Activated T-cell treated with anti-CD3 and anti-CD28 coated beads, Interleukin-2, amount 50 U/mL, for 4 hours (primary cell): Measurements from ENCODE around the gene SET. TPM values are rescaled to one million over a fixed set of nuclear protein-coding genes. Genes with fewer than 3 reads are reported as not detected.

Source experiments
- ATAC-seq, 2 donors: fragments of 200-7000 bp; cut with Tn5 transposase; one replicate each; pipeline ENCODE4 v1.10.0; 2021
- DNase-seq: peaks from one replicate; pipeline ENCODE4 v3.0.0-alpha.2; 2020
- H3K27me3 Mint-ChIP-seq: one replicate; pipeline ENCODE4 v1.8.0; 2021; ENCODE audit warnings: low read depth, mixed read lengths
- H3K36me3 Mint-ChIP-seq: one replicate; pipeline ENCODE4 v1.8.0; 2022; ENCODE audit warnings: mixed read lengths; ENCODE audit not compliant: insufficient read depth
- H3K4me1 Mint-ChIP-seq: one replicate; pipeline ENCODE4 v1.8.0; 2021; ENCODE audit warnings: low read depth, mixed read lengths
- H3K4me3 Mint-ChIP-seq: one replicate; pipeline ENCODE4 v1.8.0; 2021; ENCODE audit warnings: mild to moderate bottlenecking, moderate library complexity, mixed read lengths
- H3K9me3 Mint-ChIP-seq: one replicate; pipeline ENCODE4 v1.8.0; 2021; ENCODE audit warnings: mixed read lengths
- total RNA-seq, 3 donors: library from RNA; stranded (reverse); gene quantifications; one replicate each; pipeline ENCODE4 v1.2.1, GENCODE V29; 2021

SET gene
- total RNA-seq, 3 donors from 2014 or later, result 761 to 865 (median 792) TPM

GRCh38 chr9:128724744-128725211 lies 35.8 kb downstream of the SET start:
- no peak for DNase-seq
- Mint-ChIP-seq H3K27me3 (no peaks in the 10 kb centered on the region), H3K9me3 (no peaks in the 10 kb centered on the region), H3K4me1 (peaks cover 42% of the 10 kb centered on the region), H3K4me3 (peak overlapping the region; percentile 93), H3K36me3 (peaks cover 4% of the 10 kb centered on the region)
- ATAC-seq, result peak in 1 of 2 donors; percentile 7

GRCh38 chr9:128727640-128728248 lies 38.7 kb downstream of the SET start:
- Mint-ChIP-seq H3K9me3 (no peaks in the 10 kb centered on the region), H3K27me3 (no peaks in the 10 kb centered on the region), H3K4me1 (peaks cover 38% of the 10 kb centered on the region), H3K36me3 (no peaks in the 10 kb centered on the region), H3K4me3 (no peak overlapping the region)
- no peak for DNase-seq
- no peak for ATAC-seq

- ATAC-seq (no peak), DNase-seq (no peak)
- Mint-ChIP-seq H3K36me3 (no peaks in the 10 kb centered on the region), H3K9me3 (no peaks in the 10 kb centered on the region), H3K4me3 (no peak overlapping the region), H3K4me1 (peaks cover 32% of the 10 kb centered on the region), H3K27me3 (no peaks in the 10 kb centered on the region)
These were observed 39.3 kb downstream of the SET start for GRCh38 chr9:128728298-128728697.

- Mint-ChIP-seq H3K4me3 (no peak overlapping the region), H3K36me3 (no peaks in the 10 kb centered on the region), H3K9me3 (no peaks in the 10 kb centered on the region), H3K4me1 (peaks cover 30% of the 10 kb centered on the region), H3K27me3 (no peaks in the 10 kb centered on the region)
- ATAC-seq, result no peak
- no peak for DNase-seq
These were observed 40.3 kb downstream of the SET start for GRCh38 chr9:128729302-128729701.

- Mint-ChIP-seq H3K4me1 (peaks cover 24% of the 10 kb centered on the region), H3K9me3 (no peaks in the 10 kb centered on the region), H3K36me3 (no peaks in the 10 kb centered on the region), H3K27me3 (no peaks in the 10 kb centered on the region), H3K4me3 (no peak overlapping the region)
- DNase-seq (no peak), ATAC-seq (no peak)
These were observed 40.9 kb downstream of the SET start for GRCh38 chr9:128729766-128730517.

- H3K27me3 Mint-ChIP-seq, result no peaks in the 10 kb centered on the region
- no peak overlapping the region for H3K4me3 Mint-ChIP-seq
- peaks cover 15% of the 10 kb centered on the region for H3K4me1 Mint-ChIP-seq
- H3K9me3 Mint-ChIP-seq, result no peaks in the 10 kb centered on the region
- no peak for DNase-seq
- no peak for ATAC-seq
- peaks cover 5% of the 10 kb centered on the region for H3K36me3 Mint-ChIP-seq
These were observed 42.1 kb downstream of the SET start for GRCh38 chr9:128731093-128731492.

- H3K36me3 Mint-ChIP-seq, result peaks cover 5% of the 10 kb centered on the region
- DNase-seq (no peak), ATAC-seq (no peak)
- H3K4me1 Mint-ChIP-seq, result peaks cover 12% of the 10 kb centered on the region
- no peaks in the 10 kb centered on the region for H3K27me3 Mint-ChIP-seq
- no peaks in the 10 kb centered on the region for H3K9me3 Mint-ChIP-seq
- no peak overlapping the region for H3K4me3 Mint-ChIP-seq
These were observed 42.7 kb downstream of the SET start for GRCh38 chr9:128731691-128732090.

GRCh38 chr9:128732576-128732975 lies 43.6 kb downstream of the SET start:
- DNase-seq (no peak), ATAC-seq (no peak)
- no peaks in the 10 kb centered on the region for H3K9me3 Mint-ChIP-seq
- H3K27me3 Mint-ChIP-seq, result no peaks in the 10 kb centered on the region
- peaks cover 4% of the 10 kb centered on the region for H3K4me1 Mint-ChIP-seq
- peaks cover 9% of the 10 kb centered on the region for H3K36me3 Mint-ChIP-seq
- H3K4me3 Mint-ChIP-seq, result no peak overlapping the region

GRCh38 chr9:128733256-128733655 lies 44.2 kb downstream of the SET start:
- H3K4me1 Mint-ChIP-seq, result no peaks in the 10 kb centered on the region
- H3K9me3 Mint-ChIP-seq, result no peaks in the 10 kb centered on the region
- ATAC-seq (no peak), DNase-seq (no peak)
- no peaks in the 10 kb centered on the region for H3K27me3 Mint-ChIP-seq
- peaks cover 9% of the 10 kb centered on the region for H3K36me3 Mint-ChIP-seq
- no peak overlapping the region for H3K4me3 Mint-ChIP-seq

- H3K4me3 Mint-ChIP-seq, result no peak overlapping the region
- no peaks in the 10 kb centered on the region for H3K9me3 Mint-ChIP-seq
- ATAC-seq, result no peak
- H3K27me3 Mint-ChIP-seq, result no peaks in the 10 kb centered on the region
- peaks cover 14% of the 10 kb centered on the region for H3K36me3 Mint-ChIP-seq
- no peaks in the 10 kb centered on the region for H3K4me1 Mint-ChIP-seq
- no peak for DNase-seq
These were observed 46.4 kb downstream of the SET start for GRCh38 chr9:128735373-128735772.

- DNase-seq (no peak), ATAC-seq (no peak)
- H3K4me3 Mint-ChIP-seq, result no peak overlapping the region
- peaks cover 10% of the 10 kb centered on the region for H3K36me3 Mint-ChIP-seq
- H3K27me3 Mint-ChIP-seq, result no peaks in the 10 kb centered on the region
- no peaks in the 10 kb centered on the region for H3K9me3 Mint-ChIP-seq
- no peaks in the 10 kb centered on the region for H3K4me1 Mint-ChIP-seq
These were observed 53.4 kb downstream of the SET start for GRCh38 chr9:128742401-128742800.

GRCh38 chr9:128743421-128743820 lies 54.4 kb downstream of the SET start:
- H3K27me3 Mint-ChIP-seq, result no peaks in the 10 kb centered on the region
- H3K4me1 Mint-ChIP-seq, result no peaks in the 10 kb centered on the region
- H3K4me3 Mint-ChIP-seq, result no peak overlapping the region
- ATAC-seq, result no peak
- H3K36me3 Mint-ChIP-seq, result peaks cover 9% of the 10 kb centered on the region
- no peak for DNase-seq
- no peaks in the 10 kb centered on the region for H3K9me3 Mint-ChIP-seq
